NCI-H1092 (cell line): ENCODE data around the gene ENAH.
"Not testable (repeated sequence)": the region's sequence is repeated elsewhere in the genome, so short reads cannot be mapped to it uniquely, and the experiment has no call there.

Source experiments
- DNase-seq: peaks from one replicate; lab custom pipeline; 2025; lab: John Stamatoyannopoulos, UW

Gene ENAH

DNA sequence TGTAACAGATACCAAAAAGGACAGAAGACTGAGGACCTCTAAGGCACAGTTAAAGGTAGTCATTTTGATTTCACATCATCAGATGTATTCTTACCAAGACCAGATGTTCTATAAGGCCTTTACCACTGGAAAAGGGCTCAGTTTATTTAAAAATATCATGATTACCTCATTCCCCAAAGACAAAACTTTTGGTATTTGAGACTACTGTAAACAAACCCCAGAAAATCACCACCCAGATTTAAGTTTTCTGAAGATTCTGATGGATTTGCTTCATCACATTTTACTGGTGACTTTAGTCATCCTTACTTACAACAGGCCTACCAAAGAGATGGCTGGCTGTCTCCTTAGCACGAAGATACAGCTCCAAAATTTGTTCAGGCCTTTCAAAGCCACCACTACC is 8.3 kb downstream of the ENAH start:
- no peak for DNase-seq

DNA sequence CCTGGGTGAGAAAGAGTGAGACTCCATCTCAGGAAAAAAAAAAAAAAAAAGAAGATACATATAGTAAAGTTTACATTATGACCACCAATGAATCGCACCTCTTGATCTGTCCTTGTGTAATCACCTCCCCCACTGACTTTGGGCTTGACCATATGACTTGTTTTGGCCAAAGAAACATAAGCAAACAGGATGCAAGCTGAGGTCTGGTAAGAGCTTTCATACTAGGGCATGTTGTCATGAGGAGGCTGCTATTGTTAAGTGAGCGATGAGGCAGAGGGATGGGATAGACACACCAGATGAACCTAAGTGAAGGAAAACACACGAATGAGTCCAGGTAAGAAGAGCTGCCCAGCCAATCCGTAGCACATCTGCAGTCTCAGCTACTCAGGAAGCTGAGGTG is 10.7 kb downstream of the ENAH start:
- no peak for DNase-seq

DNA sequence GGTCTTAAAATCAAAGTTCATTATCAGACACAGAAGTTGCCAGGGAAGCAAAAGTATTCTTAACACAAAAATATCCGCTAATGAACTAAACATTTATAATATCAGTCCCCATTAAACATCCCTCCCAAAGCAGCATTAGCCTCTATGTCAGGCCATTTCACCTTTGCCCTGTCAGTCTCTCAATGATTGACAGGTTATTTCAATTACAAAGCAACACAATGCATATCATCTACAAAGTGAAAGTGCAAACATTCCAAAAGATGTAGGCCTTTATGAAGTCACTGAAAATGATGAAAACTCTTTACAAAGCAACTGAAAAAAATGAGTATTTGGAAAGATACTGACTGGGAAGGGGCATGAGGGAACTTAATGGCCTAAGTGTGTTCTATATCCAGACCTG is 14.1 kb downstream of the ENAH start:
- DNase-seq, result no peak

DNA sequence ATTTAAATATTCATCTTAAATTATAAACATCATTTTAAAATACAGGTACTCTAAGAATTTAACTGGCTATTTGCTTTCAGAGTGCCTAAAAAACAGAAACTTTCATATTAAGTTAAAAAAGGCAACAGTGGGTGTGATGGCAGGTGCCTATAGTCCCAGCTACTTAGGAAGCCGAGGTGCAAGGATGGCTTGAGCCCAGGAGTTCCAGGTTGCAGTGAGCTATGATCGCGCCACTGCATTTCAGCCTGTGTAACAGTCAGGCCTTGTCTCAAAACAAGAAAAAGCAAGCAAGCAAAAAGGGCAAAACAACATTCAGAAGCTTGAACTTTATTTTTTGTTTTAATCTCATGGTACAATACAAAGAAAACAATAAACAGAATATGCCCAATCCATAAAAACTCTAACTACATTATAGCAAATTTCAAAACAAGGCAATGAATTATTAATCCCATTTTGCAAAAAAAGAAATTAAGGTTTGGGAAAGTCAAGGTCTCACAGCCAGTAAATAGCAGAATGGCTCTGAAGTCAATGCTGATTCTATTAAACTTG is 15.2 kb downstream of the ENAH start:
- no peak for DNase-seq

DNA sequence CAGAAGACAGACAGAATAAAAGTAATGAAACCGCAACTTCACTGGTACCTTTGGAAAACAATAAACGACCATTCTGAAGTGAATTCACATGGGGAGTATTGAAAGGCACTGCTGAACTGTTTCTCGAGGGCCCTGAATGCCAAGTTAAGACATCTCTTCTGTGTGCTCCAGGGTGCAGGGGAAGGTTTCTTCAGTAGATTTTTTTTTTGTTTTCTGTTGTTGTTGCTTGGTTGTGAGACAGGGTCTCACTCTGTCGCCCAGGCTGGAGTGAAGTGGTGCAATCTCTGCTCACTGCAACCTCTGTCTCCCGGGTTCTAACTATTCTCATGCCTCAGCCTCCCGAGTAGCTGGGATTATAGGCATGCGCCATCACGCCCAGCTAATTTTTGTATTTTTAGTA is 15.9 kb downstream of the ENAH start:
- DNase-seq, result not testable (repeated sequence)

DNA sequence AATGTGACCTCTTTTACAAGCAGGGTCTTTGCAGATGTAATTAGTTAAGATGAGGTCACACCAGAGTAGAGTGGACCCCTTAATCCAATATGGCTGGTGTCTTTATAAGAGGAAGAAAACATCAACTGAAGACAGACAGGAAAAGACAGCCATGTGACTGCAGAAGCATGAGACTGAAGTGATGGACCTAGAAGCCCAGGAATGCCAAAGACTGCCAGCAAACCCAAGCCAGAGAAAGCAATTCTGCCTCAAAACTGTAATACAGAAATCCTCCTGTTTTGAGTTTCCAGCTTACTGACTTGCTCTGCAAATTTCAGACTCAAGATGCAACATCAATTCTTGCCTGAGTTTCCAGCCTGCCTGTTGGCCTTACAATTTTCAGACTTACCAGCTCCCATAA is 17.3 kb downstream of the ENAH start:
- DNase-seq, result no peak

DNA sequence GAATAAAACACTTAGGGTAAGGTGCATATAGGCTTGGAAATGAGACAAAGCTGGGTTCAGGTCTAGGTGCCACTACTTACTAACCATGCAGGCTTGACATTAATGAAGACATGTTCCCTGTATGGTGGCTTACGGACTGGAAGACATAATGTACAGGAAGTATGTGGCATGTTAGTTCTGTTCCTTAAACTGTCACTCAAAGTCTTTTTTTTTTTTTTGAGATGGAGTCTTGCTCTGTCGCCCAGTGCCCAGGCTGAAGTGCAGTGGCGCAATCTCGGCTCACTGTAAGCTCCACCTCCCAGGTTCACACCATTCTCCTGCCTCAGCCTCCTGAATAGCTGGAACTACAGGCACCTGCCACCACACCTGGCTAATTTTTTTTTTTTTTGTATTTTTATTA is 20.1 kb downstream of the ENAH start:
- DNase-seq, result not testable (repeated sequence)

DNA sequence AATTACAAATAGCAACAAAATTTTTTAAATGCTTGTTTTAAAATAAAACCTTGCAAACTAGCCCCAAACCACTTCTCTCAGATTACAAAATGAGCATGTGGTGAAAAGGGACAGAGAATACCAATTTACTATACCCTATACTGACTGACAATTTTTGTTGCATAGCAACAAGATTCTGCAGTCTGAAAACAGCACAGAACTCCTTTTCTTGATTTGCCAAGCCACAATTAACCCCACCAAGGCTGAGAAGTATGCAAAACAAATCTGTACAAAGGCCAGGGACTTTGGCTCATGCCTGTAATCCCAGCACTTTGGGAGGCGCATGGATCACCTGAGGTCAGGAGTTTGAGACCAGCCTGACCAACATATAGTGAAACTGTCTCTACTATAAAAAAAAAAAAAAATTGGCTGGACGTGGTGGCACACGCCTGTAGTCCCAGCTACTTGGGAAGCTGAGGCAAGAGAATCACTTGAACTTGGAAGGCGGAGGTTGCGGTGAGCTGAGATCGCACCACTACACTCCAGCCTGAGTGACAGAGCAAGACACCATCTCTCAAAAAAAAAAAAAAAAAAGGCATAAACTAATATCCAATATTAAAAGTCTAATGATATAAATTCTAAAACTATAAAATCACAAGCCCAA is 21.8 kb downstream of the ENAH start:
- DNase-seq, result no peak

DNA sequence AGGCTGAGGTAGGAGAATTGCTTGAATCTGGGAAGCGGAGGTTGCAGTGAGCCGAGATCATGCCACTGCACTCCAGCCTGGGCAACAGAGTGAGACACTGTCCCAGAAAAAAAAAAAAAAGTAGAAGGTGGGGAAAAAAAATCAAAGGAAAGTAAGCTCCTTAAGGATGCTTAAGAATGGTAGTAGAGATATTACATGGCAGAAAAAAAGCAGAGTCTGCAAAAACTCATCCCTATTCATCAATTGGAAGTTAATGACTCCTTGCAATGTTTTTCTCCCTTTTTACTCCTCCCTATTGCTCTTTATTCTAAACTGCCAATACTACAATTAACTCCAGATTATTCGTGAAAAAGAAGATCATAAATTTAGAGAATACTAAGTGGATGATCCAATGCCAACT is 23.4 kb downstream of the ENAH start:
- DNase-seq, result no peak

DNA sequence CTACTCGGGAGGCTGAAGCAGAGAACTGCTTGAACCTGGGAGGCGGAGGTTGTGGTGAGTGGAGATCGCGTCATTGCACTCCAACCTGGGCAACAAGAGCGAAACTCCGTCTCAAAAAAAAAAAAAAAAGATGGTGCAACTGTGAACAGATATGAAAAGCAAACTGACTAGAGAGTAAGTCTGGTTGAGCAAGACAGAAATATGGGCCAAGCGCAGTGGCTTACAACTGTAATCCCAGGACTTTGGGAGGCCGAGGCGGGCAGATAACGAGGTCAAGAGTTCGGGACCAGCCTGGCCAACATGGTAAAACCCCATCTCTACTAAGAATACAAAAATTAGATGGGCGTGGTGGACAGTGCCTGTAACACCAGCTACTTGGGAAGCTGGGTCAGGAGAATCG is 24.1 kb downstream of the ENAH start:
- DNase-seq, result not testable (repeated sequence)

DNA sequence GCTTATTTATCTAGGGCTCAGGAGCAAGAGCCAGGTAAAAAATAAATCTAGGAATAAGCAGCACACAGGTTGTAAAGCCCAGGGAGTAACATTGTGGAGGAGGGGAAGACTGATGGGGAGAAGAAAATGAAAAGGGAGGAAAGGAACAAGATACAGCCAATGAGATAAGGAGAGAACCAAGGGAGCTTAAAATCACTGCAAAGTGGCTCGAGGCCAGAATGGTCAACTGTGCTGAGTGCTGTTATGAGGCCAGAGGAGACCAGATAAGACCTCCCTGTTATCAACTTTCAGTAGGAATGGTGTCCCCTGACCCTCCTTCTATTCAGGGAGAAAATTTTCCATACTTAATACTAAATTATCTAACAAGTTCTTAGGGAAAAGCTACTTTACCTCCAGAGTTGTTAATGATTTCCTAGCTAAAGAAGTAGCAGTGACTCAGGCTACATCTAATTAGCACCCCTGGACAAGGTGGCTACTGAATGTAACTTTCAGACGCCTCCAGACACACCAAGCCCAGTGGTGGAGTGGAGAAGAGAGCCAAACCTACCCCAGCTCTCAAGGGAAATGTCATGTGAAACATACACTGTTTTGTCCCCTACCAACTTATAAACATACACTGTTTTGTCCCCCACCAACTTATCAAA is 25.5 kb downstream of the ENAH start:
- no peak for DNase-seq

DNA sequence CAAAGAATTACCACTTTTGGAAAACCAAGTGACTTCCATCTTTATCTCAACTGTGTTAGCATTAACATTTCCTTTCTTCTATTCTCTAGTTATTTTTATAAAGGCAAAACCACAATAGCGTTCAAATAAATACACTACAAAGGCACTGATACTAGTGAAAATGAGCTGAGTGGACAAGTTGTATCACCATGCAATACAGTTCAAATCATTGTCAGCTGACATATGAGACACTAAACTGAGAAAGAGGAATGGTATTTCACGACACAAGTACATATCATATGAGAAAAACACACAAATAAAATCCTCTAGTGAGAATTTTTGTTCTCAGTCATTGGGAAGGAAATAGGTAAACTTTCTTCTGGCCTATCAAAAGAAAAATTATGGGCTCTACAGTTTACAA is 26.2 kb downstream of the ENAH start:
- no peak for DNase-seq

DNA sequence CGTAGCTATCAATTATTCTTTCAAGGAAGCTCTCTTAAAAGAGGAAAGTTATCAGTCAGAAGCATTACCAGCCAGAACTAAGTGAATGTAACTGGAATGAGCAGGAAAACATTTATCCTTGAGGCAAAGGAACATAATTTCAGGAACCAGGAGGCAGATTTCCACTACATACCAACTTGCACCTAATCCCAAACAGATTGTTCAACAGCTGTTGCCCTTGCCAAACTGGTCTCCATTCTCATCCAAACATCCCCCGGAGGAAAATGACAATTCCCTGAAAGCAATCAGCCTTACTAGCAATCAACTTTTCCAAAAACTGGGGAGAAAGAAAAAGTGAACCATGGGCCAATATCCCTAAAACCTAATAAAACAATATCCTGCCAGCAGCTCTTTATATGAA is 35.0 kb downstream of the ENAH start:
- DNase-seq, result no peak

DNA sequence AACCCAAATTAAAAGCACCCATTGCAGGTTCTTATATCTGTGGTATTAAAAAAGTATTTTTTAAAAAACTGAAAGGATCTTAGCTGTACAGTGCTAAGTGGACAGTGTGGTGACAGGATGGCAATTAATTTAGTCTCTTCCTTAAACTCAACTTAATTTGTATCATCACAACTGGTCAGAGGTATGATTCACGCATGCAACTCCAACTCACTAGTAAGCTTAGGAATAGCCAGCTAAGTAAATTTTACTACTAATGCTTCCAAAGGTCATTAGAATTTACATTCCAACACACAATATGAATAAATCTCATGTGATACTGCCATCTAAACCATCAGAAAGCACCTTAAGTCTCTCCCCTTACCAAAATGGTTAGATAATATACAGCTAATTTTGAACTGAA is 35.4 kb downstream of the ENAH start:
- DNase-seq, result no peak

DNA sequence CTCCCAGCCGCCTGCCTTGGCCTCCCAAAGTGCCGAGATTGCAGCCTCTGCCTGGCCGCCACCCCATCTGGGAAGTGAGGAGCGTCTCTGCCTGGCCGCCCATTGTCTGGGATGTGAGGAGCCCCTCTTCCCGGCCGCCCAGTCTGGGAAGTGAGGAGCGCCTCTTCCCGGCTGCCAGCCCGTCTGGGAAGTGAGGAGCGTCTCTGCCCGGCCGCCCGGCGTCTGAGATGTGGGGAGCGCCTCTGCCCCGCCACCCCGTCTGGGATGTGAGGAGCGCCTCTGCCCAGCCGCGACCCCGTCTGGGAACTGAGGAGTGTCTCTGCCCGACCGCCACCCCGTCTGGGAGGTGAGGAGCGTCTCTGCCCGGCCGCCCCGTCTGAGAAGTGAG is 37.5 kb downstream of the ENAH start:
- not testable (repeated sequence) for DNase-seq

DNA sequence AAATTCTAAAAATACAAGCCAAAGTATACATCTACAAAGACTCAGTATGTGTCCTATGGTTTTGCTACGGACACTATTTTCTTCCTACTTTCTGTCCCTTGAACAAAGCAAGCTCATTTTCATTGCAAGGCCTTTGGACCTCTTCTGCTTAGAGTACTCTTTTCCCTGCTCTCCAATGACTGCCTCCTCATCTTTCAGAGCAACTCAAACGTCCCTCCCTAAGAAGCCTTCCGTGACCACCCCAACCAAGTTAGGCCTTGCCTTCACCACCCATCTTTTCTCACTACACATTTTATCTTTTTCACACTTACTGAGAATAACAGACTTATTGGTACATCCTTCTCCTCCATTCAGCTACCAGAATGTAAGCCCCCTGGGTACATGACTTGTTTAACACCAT is 39.9 kb downstream of the ENAH start:
- DNase-seq, result no peak

DNA sequence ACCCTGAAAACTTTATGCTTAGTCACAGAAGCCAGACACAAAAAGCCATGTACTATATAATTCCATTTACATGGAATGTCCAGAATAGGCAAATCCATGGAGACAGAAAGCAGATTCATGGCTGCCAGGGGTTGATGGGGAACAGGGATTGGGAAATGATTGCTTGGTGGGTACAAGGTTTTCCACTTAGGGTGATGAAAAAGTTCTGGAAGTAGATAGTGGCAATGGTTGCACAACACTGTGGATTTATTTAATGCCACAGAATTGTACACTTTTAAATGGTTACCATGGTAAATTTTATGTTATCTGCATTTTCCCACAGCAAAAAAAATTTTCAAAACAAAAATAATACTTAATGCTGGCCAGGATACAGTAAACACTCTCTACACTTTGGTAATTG is 40.6 kb downstream of the ENAH start:
- DNase-seq, result no peak

DNA sequence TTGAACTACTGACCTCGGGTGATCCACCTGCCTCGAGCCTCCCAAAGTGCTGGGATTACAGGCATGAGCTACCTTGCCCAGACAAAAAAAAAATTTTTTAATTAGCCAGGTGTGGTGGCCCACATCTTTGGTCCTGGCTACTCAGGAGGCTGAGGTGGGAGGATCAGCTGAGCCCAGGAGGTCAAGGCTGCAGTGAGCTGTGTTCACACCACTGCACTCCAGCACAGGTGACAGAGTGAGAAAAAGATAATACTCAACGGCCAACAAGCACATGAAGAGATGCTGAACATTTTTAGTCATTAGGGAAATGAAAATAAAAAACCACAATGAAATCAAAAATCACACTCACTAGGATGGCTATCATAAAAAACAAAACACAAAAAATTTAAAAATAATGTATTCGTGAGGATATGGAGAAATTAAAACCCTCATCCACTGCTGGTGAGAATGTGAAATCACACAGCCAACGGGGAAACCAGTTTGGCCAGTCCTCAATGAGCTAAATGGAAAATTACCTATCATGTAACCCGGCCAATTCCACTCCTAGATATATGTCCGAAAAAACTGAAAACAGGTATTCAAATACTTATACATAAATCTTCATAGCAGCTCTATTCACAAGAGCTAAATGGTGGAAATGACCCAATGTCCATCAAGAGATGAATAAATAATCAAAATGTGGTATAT is 41.2 kb downstream of the ENAH start:
- DNase-seq, result no peak

DNA sequence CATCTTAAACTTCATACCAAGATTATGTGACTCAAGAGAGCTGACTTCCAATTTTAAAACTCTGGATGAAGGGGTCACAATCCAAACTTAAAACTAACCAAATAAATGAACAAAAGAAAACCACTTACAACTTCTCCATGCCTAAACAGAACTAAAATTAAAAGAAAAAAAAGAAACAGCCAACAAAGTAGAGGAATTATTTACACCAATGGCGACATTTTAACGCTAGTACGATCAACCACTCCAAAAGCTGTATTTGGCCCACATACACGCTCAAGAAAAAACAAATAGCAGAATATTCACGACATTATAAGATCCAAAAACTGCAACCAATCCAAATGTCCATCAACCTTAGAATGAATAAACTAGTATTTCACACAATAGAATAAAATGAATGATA is 42.4 kb downstream of the ENAH start:
- no peak for DNase-seq

DNA sequence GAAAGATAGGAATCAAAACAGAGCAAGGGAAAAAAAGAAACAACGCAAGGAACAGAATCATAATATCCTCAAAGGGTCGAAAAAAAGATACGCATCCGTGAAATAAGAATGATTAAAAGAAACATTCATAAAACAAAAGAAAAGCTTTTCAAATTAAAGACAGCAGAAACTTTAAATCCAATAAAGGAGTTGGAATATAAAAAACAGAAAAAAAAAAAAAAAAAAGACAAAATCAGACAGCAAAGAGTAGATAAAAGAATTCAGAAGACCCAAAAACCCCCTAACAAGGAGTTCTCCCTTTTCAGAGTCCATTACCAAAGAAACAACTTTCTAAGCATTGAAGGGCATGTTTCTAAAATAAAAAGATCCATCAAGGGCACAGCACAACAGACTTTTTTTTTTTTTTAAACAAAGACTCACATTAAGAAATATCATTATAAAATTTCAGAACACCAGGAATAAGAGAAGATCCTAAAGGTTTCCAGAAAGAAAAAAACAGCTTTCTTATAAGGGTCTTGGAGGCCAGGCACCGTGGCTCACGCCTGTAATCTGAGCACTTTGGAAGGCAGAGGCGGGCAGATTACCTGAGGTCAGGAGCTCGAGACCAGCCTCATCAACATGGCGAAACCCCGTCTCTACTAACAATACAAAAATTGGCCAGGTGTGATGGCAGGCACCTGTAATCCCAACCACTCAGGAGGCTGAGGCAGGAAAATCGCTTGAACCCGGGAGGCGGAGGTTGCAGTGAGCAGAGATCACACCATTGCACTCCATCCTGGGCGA is 44.7 kb downstream of the ENAH start:
- DNase-seq, result no peak

DNA sequence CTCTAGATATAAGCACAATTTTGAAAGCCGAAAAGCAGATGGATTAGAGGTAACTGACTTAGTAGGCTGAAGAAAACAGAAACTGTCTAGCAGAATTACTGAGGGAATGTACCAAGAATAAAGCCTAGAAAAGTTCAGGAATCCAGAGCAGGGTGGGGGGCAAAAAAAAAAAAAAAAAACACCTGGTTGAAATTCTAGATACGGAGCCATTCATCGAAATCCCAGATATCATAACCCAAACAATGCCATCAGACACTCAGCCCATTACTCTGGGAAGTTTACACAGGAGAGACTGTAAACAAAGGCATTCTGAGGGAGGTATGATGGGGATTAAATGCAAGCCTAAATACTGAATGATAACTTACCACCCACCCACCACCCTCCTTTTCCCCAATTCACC is 45.6 kb downstream of the ENAH start:
- no peak for DNase-seq

DNA sequence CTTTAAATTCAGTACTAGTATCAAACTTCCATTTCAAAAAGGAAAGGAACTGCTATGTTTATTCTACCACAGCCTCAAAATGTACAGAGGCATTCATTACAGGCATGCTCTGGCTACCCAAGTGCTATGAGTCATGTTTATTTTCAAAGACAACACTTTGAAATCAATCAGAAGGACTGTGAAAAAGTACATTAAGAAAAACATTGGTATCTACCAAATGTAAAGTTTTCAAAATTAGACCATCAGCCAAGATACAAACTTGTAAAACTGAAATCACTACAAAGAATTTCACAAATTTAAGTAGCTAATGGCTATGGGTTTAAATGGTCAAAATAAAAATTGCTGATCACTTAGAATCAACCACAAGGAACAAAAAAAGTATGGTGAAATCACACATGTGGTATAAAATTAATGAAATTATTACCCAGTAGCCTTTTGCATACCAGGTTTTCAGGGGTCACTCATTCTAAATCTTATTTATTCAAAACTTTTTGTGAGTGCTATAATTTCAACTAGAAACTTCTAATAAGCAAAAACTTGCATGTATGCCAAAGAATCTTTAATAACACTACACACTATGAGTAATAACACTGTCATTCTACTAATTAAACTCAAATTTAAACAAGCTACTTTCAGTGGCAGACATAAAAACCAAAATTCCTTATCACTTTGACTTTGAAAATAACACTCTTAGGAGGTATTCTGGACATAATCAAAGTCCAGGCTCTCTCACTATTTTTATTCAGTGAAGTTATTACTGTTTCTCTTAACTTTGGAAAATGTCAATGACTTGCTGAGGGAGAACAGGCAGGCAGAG is 49.2 kb downstream of the ENAH start:
- no peak for DNase-seq
